Activated CD8-positive, alpha-beta memory T cell treated with anti-CD3 and anti-CD28 coated beads for 4 hours (primary cell): ENCODE results near the gene ARHGAP27.
A peak's percentile ranks its signal among the peaks of the same experiment; 100 is the strongest.
"Not testable (repeated sequence)": the region's sequence is repeated elsewhere in the genome, so short reads cannot be mapped to it uniquely, and the experiment has no call there.

ENCODE experiments used
- DNase-seq, 2 donors: peaks; one replicate each; pipeline ENCODE4 v3.0.0-alpha.2; 2020; ENCODE audit warnings: low read depth in 2 of 2

Gene ARHGAP27

DNA sequence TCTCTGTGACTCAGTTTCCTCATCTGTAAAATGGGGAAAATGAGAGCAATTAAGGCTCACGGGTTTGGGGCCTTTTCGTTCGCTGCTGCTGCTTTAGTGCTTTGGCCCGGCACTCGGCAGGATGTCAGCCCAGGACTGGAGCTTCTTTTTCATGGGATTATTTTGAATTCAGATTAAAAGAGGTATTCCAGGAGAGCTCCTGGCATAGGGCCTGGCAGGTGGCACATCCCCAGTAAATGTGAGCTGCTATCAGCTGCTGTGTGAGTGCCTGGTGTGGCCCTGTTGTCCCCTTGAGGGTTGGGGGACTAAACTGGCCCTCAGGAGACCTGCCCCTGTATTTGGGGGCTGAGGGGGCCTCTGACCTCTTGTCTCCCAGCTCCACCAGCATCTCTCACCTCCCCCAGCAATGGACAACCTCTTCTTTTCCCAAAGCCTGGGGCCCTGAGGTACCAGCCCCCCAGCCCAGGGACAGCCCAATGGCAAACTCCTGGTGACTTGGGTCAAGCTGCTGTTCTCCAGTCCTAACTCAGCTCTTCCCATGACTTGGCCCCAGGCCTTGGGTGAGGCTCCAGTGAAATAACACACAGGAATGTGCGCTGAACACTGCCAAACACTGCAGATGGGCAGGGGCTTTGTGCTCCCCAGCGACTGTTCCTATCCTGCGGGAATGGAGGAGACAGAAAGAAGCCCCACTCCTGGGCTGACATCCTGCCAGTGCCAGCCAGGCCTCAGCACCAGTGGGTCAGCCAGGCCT is 14.4 kb upstream of the ARHGAP27 start:
- DNase-seq, result not testable (repeated sequence)

DNA sequence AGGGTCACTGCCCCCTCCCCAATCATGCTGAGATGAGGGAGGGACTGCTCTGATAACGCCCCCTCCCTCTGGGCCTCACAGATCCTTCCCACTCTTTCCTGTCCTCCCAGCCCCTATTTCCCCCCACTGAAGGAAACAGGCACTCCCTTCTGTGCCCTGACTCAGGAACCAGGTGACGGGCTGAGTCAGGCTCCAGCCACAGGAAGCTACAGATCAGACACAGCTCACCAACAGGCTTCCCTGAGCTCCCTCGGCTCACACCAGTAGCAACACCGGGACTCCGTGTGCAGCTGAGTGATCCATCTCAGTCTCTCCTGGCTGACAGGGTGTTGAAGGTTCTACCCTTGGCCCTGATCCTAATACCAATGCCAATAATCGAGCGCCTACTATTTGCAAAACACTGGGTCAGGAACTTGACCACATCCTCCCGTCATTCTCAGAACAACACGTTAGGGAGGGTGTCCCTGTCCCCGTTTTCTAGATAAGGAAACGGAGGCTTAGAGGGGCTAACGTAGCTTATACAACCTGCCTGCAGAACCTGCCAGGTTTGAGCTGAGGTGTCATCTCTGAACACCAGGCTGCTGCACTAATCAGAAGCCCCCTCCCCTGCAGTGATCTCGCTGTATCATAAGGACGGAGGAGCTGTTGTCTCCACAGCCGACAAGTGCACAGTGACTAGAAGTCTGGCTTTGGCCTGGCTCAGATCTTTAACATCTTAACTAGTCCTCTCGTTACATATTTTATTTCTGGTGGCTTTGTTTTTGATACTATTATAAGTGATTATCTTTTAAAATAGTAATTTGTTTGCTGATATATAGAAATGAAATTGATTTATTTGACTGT is 13.5 kb upstream of the ARHGAP27 start:
- not testable (repeated sequence) for DNase-seq

DNA sequence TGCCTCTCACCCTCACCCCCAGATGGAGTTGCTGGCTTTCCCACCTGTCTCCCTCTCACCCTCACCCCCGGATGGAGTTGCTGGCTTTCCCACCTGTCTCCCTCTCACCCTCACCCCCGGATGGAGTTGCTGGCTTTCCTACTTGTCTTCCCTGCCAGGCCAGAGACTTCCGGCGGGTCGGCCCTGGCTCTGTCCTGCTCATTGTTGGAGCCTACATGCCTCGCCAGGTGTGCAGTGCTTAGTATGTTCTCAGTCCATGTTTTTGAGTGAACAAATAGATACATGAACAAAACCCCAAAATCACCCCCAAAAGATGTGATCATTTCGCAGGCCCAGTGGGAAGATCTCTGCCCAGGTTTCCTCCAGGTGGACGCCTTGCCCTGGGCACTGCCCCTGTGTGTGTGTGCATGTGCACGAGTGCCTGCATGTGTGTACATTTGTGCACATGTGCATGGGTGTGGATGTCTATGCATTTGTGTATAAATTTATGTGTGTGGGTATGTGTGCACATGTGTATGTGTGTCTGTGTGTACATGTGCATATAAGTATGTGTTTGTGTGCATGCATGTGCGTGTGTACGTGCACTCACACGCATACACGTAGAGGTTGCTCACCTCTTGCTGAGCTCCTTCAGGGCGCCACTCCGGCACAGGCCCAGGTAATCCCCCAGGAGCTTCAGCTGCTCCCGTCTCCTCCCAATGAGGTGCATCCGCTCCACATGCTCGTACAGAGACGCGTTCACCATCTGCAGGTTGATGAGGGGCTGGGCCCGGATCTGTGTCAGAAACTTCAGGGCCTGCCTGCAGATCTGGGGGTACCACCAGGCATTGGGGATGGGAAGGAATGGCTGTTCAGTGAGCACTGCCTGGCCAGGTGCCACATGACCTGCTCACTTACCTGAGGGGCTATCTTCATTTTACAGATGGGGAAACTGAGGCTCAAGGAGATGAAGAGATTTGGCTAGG is 12.5 kb upstream of the ARHGAP27 start:
- not testable (repeated sequence) for DNase-seq

GRCh38 chr17:45444301-45444700 is 11.6 kb upstream of the ARHGAP27 start:
- not testable (repeated sequence) for DNase-seq

GRCh38 chr17:45443371-45444260 is 10.9 kb upstream of the ARHGAP27 start:
- DNase-seq, result not testable (repeated sequence)

GRCh38 chr17:45441526-45442310 is 9.0 kb upstream of the ARHGAP27 start:
- no peak for DNase-seq

GRCh38 chr17:45440839-45441515 is 8.3 kb upstream of the ARHGAP27 start:
- not testable (repeated sequence) for DNase-seq

DNA sequence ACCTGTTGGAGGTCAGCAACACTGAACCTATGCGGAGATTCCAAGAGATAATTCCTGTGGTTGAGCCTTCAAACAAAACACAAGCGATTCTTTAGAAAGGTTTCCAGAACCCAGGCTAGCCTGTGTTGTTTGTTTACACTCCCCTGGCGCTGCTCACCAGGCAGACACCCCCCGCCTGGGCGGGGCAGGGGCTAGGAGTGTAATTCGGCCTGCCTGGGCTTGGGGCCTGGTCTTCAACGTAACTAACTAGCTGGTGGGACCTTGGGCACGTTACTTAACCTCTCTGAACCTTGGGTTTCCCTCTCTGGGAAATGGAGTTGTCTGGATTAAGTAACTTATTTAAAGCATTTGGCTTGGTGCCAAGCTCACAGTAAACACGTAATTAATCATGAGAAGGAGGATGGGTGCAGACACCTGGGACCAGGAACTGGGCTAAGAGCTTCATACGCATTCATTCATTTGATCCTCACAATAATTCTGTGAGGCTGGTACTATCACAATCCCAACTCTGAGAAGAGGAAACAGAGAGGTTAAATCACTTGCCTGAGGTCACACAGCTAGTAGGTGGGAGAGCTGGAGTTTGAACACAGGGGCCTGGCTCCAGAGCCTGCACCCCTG is 7.6 kb upstream of the ARHGAP27 start:
- DNase-seq, result no peak

- DNase-seq, result no peak
Measured at GRCh38 chr17:45438931-45439610, 6.4 kb upstream of the ARHGAP27 start.

DNA sequence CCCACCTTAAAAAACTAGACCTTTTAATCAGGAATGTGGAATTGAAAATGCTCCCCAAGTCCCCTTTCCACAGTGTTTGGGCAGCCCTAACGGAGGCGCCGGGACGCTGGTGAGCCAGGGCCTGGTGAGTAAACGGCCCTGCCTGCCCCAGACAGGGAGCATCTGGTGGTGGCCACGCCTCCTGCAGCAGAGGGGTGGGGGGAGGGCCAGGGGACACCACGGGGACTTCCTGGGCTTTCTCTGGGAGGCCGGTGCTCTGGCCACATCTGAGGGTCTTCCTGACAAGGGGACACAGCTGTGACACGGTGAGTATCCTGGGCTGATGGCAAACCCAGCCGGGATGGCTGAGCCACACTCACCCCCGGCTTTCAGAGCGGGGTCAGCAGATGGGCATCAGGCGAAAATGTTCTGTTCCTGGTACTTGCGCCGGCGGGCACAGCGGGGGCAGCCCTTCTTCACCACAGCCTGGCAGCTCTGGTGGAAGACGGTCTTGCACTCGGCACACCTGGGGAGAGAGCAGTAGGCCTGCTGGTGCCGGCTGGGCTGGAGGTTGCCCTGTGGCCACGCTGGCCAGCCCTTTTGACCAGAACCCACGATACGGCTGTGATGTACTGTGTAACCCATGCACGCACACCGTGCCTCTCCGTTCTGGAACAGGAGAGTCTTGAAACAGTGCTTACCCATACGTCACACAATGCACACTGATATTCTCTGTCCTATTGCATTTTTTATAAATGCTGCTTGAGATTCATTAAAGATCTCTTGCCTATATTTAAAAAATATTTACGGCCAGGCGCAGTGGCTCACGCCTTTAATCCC is 5.0 kb upstream of the ARHGAP27 start:
- DNase-seq, result no peak

DNA sequence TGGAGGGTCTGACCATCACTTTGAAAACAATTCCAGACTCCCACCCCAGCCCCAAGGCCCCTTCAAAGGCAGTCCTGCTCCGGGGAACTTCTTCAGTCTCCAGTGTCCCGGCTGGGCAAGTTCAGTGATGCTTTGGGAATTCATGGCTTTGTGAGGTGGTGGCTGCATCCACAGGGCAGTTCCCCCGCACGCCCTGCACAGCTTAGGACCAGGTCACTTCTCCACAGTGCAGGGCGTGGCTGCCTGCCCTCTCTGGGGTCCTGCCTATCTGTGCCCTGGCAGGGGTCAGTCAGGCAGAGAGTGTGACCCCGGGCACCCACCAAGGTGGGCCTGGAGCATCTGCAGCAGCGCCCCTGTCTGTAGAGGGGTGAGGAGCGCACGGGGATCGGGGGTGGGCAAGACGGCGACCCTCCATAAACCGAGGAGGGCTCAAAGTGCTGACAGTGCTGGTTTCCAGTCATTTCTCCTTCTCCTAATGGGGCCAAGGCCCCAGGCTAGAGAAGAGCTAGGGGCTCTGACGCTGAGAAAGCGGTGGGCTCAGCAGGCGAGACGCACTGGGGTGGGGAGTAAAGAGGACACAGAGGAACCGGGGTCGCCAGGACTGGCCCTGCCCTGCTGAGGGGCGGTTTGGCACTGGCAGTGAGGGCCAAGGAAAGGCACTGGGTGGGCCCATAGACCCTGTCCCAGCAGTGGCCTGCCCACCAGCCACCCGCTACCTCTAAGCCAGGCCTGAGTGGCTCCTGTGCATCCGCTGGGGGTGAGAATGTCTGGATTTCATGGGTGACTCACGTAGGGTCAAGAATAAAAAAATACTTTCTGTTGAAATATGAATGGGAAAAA is 4.2 kb upstream of the ARHGAP27 start:
- no peak for DNase-seq

- no peak for DNase-seq
Measured at GRCh38 chr17:45436161-45436560, 3.5 kb upstream of the ARHGAP27 start.

GRCh38 chr17:45435481-45435880 is 2.8 kb upstream of the ARHGAP27 start:
- DNase-seq, result no peak

- no peak for DNase-seq
Measured at GRCh38 chr17:45433159-45433535, 477 bp upstream of the ARHGAP27 start.

DNA sequence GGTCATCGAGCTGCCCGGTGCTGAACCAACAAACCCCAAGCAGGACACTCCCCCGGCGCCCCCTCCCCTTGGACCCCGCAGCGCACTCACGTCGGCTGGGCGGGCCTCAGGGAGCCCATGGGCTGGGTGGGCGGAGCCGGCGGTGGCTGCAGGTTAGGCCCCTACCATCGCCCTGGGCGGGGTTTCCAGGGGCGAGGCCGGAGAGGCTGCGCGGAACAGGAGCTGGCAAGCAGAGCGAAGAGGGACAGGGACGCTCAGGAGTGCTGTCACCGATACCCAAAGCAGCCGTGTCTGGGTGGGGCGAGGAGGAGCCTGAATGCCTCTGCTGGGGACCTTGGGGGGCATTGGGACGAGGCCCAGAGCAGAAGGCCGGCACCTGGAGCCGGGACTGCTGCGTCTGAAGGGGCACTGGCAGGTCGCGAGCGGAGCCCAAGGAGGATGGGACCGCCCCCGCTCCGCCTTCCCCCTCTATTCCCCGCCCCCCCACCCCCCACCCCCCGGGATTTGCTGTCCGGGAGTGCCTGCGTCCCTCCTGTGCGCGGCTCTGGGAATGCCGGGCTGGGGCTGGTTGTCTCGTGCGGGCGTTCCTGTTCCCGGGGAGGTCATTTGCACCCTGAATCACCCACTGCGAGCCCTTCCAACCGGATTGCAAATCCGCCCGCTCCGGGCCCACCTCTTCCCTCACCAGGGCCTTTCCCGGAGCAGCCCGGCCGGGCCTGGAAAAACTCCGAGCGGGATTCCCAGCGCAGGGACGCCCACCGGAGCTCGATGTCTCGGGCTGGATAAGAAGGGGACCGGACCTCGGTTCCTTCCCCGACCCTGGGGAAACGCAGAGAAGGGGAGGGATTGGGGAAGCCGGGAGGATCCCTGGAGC is 902 bp downstream of the ARHGAP27 start:
- peak; percentile 25 to 44 for DNase-seq
